ENCODE data around the gene ACOT8.
"Not testable (repeated sequence)": the region's sequence is repeated elsewhere in the genome, so short reads cannot be mapped to it uniquely, and the experiment has no call there.

The ACOT8 gene

DNA sequence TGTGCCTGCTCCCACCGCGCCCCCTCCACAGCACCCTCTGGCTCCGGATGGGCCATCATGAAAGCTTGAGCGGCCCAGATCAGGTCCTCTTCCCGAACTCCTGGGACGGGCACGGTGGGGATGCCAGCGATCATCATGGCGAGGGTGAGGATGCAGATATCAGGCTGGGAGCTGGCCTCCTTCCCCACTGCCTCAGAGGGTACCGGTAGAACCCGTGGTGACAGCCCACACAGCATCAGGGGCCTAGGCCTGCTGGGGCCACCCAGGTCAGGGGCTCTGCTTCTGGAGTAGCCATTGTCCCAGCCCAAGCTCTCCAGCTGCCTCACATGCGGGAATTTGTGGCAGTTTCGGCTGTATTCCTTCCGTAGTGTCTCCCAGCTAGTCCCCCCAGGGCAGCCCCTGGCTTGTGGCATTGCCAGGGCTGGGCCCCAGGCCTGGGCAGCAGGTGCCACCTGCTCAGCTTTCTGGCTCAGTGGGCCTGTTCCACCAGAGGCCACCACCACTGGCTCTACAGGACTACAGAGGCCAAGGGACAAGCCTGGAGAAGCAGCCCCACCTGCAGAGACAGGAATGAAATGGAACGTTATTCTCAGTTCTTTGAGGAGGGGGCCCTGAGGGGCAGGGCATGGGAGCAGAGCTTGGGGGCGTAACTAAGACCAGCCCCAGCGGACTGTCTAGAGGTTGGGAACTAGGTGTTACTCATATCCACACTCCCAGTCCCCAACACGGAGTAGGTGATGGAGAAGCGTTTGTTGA is 29.6 kb upstream of the ACOT8 start:
- DNase-seq, result no peak

DNA sequence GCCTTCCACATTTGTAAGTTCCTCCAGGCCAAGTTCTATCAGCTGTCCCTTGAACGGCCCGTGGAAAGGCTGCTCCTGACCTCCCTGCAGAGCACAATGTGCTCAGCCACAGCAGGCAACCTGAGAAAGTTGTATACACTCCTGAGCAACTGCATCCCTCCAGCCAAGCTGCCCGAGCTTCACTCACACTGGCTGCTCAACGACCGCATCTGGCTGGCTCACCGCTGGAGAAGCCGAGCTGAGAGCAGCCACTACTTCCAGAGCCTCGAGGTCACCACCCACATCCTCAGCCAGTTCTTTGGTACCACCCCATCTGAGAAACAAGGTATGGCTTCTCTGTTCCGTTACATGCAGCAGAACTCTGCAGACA is 25.9 kb upstream of the ACOT8 start:
- DNase-seq, result no peak

DNA sequence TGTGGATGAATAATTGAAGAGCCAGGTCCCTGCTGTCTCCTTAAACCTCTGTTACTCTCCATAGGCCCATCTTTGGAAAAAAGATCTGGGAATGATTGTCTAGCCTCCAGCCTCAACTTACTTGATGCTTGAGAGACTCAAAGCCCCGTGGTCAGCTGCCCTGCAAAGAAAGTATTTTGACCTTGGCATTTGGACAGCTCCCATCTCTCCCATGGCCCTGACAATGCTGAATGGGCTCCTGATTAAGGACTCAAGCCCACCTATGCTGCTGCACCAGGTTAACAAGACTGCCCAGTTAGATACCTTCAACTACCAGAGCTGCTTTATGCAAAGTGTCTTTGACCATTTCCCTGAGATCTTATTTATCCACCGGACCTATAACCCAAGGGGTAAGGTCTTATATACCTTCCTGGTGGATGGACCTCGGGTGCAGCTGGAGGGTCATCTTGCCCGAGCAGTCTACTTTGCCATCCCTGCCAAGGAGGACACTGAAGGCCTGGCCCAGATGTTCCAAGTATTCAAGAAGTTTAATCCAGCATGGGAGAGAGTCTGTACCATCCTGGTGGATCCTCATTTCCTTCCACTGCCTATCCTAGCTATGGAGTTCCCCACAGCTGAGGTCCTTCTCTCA is 25.4 kb upstream of the ACOT8 start:
- no peak for DNase-seq

DNA sequence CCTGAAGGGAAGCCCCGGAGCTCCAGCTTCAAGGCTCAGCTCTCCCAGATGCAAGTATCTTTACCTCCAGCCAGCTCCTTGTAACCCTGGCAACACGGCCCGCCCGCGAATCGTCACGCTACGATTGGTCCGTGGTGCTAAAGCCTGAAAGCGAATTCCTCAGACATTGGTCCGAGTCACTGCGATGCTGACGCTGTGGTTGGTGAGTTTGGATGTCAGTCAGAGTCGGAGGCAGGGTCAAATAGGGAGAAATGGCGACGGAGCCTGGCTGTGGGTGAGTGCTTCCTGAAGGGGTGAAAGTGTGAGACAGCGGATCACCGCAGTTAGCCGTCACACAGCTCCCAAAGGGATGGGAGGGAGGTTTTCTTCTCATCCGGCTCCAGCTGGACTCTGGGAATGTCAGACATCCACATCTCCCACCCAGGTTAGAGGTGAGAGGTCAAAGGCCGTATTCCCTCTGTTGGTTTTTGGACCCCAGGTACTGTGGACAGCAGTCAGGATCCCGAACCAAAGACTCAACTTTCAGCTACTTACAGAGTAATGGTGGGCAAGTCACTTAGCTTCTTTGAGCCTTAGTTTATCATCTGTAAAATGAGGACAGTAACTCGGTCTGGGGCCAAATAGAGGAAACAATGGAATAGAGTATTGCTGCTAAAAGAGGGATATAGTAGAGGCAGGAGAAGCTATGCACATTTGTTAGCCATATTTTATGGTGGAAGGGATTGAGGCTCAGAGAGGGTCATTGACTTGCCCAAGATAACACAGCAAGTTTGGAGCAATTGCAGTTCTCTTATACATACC is 24.0 kb upstream of the ACOT8 start, which contains the start of gene ZSWIM1:
Gene ZSWIM1 (plus strand): TSS at position 240 of the 801 bp plus-strand sequence. CDS start 1,366 bp downstream, outside the sequence.
- peak; percentile 99 for DNase-seq

DNA sequence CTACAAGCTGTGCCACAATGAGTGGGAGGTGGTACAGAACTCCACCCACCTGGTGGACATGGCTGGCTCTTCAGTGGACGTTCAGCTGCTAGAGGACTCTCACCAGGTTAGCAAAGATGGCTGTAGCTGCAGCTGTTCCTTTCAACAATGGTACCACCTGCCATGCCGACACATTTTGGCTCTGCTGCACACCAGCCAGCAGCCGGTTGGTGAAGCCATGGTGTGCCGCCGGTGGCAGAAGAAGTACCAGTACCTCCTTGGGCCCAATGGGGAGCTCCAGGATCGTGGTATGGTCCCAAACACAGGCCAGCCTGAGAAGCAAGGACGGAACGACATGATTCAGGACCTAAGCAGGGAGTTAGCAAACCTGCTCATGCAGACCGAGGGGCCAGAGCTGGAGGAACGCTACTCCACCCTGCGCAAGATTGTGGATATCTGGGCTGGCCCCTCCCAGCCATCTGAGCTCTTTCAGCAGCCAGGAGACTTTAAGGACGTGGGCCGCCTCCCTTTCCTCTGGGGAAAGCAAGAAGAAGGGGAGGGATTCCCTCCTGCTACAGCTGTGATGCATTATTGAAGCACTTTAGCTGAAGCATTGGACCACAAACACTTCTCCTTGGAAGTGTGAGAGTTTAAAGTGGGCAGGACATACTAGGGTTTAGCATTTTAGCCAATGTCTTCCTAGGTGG is 21.0 kb upstream of the ACOT8 start:
- peak in 1 of 2 experiments; percentile 13 for DNase-seq

DNA sequence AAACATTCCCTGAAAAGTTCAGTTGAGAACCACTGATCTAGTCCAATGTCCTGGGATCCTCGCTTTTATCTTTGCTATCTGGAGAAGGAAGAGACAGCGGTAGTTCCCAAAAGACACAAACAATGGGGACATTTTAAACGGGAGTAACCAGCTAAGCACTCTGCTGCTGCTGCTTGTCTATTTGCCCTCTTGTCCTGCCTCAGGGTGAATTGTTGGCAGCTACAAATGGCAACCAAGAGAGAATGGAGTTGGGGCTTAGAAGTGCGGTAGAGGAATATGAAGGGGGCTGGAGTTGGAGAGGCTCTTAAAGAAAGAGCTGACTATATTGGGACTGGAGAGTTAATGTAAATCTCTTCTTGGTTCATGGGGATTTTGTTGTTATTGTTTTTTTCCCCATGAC is 17.4 kb upstream of the ACOT8 start:
- no peak for DNase-seq

DNA sequence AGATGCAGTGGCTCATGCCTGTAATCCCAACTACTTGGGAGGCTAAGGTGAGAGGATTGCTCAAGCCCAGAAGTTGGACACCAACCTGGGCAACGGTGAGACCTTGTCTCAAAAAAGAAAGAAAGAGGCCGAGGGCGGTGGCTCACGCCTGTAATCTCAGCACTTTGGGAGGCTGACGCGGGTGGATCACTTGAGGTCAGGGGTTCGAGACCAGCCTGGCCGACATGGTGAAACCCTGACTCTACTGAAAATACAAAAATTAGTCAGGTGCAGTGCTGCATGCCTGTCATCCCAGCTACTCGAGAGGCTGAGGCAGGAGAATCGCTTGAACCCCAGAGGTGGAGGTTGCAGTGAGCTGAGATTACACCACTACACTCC is 16.9 kb upstream of the ACOT8 start:
- not testable (repeated sequence) for DNase-seq

DNA sequence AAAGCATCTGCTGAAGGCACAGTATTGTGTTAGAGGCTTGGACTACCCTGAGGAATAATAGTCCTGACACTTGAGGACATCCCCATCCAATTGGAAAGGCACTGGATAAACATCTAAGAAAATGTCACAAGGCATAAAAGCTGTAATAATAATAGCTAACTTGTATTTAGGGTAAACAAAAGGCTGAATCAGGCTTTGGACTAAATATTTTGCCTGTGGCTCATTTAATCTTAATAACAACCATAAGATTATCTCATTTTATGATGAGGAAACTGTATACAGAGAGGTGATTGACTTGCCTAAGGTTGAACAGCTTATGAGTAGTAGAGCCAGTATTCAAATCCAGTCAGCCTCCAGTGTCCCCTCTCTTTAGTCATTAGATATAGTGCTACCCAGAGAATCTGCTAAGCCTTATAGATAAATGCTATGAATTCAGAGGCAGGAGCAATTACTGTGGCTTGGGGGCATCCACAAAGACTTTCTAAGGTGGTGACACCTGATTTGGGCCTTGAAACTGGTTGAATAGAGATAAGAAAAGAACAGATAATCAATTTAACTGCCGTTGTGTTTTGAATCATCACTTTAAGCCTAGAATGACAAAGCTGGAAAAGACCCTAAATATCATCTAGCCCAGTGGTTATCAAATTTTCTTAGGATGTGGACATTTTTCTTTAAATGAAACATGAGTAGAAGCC is 16.4 kb upstream of the ACOT8 start:
- no peak for DNase-seq

DNA sequence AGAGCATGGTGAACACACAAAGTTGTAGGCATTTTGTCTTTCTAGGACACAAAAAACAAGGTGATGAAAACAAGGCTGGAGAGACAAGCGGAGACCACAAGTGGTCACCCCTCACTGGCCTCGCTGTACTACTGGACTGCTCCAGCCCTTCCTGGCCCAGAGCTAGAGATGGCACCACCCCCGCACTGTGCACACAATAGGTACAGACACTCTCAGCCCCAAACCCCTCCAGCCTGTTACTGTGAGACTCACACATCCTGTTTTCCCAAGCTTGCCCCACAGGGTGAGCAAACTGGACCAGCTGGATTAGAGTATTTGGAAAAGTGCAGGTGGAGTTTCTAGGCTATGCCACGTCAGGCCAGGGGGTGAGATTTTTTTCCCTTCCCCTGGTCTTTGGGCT is 15.4 kb upstream of the ACOT8 start:
- DNase-seq, result no peak

DNA sequence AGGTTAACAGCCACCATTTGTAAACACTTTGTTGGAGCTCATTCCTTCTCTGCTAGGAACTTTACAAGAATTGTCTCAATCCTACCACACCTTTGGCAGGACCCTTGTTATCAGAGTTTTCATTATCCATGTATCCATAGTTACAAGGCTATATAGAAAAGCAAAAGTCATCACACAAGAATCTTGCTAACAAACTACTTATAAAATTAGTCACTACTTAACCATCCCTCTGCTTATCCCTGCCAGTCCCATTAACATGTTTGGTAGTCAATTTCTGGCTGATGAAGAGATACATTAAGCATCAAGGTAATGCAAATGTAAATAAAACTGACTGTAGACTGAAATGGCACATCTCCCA is 10.6 kb upstream of the ACOT8 start:
- no peak for DNase-seq

DNA sequence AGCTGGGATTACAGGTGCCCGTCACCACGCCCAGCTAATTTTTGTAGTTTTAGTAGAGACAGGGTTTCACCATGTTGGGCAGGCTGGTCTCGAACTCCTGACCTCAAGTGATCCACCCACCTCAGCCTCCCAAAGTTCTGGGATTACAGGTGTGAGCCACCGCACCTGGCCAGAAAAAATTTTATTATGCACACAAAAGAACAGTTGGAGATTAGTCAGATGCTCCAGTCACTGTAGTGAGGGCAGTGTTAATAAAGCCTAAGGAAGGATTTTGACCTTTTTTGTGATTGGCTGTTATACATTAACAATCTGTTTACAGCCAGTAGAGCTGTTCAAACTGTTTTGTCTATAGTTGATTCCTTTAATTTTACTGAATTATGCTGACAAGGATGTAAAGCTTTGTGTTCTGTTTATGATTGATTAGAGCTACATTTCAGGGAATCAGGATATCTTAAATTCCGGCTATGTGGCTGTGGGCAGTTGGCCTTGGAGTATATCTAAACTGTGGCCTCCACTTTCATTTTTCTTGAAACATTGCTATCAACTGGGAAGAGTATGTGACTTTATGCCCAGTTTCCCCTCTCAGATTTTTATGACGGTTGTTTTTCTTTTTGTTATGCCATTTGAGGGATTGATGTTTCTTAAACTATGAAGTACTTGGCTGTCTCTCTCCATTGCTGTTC is 10.1 kb upstream of the ACOT8 start:
- no peak for DNase-seq

DNA sequence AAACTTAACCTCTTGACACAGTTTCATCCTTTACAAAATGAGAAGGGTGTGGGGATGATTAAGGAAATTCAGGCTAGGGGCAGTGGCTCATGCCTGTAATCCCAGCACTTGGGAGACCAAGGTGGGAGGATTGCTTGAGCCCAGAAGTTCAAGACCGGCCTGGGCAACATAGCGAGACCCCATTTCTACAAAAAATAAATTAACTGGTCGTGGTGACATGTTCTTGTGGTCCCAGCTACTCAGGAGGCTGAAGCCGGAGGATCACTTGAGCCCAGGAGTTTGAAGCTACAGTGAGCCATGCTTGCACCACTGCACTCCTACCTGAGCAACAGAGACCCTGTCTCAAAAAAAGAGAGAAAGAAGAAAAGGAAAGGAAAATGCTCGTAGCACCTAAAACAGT is 9.3 kb upstream of the ACOT8 start:
- no peak for DNase-seq

DNA sequence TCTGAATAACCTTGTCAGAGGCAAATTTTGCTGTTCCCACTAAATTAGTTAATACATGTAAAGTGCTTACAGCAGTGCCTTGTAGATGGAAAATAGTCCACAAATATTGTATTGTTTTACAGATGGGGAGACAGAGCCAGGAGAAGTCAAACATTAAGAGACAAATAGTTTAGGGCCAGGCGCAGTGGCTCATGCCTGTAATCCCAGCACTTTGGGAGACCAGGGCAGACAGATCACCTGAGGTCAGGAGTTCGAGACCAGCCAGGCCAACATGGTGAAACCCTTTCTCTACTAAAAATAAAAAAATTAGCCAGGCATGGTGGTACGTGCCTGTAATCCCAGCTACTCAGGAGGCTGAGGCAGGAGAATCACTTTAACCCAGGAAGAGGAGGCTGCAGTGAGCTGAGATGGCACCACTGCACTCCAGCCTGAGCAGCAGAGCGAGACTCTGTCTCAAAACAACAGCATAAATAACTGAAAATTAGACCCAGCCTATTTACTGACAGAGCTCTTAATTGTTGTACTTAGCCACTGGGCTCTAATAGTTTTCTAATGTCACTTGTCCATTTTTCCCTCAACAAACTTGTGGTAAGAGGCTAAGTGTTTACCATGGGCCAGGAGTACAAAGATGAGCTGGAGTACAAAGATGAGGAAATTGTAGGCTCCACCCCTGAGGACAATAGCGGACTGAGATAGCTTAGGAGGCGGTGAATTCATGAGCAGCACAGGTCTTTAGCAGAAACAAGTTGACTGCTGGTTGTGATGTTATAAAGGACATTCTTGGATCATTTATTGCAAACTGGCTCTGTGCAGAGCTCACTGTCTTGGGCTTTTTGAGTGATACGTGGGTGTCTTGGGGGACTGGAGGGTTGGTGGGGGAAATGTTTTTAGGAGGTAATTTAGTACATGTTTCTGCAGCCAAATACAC is 6.6 kb upstream of the ACOT8 start:
- DNase-seq, result no peak

DNA sequence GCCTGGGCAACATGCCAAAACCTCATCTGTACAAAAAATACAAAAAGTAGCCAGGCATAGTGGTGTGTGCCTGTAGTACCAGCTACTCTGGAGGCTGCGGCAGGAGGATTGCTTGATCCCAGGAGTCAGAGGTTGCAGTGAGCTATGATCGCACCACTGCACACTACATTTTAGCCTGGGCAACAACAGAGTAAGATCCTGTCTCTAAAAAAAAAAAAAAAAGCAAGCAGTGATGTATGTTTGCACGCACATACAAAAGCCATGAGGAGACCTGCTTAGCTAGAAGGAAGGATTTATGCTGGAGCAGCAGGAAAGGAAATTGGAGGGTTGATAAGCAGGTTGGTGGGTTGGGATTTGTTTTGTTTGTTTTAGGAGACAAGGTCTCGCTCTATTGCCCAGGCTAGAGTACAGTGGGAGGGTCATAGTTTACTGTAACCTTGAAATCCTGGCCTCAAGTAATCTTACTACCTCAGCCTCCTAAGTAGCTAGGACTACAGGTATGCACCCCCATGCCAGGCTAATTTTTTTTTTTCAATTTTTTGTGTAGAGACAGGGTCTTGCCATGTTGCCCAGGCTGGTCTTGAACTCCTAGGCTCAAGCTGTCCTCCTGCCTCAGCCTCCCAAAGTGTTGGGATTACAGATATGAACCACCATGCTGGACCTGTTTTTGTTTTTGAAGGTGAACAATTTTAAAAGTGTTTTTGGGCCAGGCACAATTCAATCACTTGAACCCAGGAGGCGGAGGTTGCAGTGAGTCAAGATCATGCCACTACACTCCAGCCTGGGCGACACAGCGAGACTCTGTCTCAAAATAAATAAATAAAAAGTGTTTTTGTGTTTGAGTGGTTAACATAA is 4.3 kb upstream of the ACOT8 start:
- peak in 1 of 2 experiments; percentile 4 for DNase-seq

DNA sequence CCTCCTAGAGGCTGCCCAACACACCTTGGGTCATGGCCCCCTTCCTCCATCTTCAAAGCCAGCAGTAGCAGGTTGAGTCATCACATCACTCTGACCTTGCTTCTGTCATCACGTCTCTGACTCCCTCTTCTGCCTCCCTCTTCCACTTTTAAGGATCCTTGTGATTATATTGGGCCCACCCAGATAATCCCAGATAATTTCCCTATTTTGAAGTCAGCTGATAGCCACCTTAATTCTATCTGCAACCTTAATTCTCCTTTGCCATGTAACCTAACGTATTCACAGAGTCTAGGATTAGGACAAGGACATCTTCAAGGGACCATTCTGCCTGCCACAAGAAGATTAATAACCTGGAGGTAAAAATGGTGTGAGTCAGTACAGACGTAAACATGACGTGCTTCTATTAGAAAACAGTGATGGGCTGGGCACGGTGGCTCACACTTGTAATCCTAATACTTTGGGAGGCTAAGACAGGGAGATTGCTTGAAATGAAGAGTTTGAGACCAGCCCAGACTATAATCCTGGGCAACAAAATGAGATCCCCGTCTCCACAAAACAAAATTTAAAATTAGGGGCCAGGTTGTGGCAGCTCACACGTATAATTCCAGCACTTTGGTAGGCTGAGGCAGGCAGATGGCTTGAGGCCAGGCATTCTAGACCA is 3.5 kb upstream of the ACOT8 start:
- DNase-seq, result peak in 1 of 2 experiments; percentile 35

DNA sequence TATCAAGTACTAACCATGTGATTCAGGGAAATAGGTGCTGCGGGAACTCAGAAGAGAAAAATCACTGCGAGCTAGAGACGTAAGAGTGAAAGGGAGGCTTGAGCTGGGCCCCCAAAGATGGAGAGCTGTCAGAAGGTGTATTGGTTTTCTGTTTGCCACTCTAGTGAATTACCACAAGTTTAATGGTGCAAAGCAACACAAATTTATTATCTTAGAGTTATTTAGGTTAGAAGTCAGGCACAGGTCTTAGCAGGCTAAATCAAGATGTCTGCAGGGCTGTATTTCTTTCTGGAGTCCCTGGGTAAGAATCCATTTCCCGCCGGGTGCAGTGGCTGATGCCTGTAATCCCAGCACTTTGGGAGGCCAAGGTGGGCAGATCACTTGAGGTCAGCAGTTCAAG is 2.7 kb upstream of the ACOT8 start:
- no peak for DNase-seq

DNA sequence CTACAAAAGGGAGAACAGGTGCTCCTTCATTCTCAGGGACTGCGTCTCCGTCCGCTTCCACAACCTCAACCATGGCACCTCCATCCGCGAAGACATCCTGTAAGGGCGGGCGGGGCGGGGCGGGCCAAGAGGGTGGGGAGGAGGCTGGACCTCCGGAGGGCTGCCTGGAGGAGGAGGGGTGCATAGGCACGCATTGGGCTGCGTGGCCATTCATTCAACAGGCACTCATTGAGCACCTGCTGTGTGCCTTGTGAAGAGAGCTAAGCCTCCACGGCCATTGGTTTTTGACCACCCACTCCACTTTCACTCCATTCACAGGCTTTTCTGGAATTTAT is 657 bp upstream of the ACOT8 start:
- DNase-seq, result no peak

DNA sequence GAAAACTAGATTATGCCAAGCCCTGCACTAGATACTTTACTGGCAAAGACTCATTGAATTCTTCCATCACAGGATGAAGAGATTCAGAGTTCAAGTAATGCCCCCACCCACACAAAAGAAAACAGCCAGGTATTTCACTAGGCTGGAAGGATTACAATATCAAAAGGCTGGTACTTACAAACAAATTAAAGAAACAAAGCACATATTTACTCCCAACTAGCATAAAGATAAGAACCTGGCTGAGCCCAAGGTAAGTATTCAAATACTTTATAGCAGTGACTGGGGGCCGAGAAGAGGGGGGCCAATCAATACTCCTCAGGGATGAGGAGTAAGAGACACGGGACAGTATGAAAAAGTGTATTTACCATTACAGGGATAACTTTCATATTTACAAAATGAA is 3.7 kb downstream of the ACOT8 start:
- DNase-seq, result no peak

DNA sequence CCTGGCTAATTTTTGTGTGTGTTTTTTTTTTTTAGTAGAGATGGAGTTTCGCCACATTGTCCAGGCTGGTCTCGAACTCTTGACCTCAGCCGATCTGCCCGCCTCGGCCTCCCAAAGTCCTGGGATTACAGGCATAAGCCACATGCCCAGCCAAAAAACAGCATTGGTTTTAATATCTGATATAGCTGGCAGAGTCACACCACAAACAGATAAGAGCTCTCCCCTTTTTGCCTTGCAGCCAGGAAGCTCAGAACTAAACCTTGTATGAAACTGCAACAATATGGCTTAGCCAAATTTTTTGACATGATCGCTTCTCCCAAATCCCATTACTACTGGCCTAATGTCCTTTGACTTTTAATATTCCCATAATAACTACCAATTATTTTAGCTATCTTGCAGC is 4.9 kb downstream of the ACOT8 start:
- DNase-seq, result no peak

DNA sequence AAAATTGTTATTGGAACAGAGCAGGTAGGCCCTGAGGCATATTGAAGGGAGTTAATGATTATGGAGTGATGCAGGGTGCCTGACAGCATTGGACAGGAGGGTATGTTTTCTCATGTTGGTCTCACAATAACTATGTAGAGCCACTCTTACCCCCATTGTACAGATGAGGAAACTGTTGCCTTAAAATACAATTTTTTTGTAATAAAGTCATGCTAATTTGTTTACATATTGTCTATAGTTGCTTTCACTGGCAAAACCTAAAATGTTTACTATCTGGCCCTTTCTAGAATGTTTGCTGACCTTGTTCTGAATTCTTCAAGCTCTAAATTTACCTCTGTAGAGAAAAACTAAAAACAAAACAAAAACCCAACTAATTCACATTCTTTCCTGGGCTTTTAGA is 5.7 kb downstream of the ACOT8 start:
- no peak for DNase-seq

All from NCI-H524 (cell line).